ENCODE data around the gene ZFR2. TPM values are rescaled to one million over a fixed set of nuclear protein-coding genes. Genes with fewer than 3 reads are reported as not detected.
"Not testable (repeated sequence)": the region's sequence is repeated elsewhere in the genome, so short reads cannot be mapped to it uniquely, and the experiment has no call there.

ZFR2 gene
- total and polyA plus RNA-seq, 9 donors: under 0.01 to 0.23 (median 0.09) TPM; not detected in 2

DNA sequence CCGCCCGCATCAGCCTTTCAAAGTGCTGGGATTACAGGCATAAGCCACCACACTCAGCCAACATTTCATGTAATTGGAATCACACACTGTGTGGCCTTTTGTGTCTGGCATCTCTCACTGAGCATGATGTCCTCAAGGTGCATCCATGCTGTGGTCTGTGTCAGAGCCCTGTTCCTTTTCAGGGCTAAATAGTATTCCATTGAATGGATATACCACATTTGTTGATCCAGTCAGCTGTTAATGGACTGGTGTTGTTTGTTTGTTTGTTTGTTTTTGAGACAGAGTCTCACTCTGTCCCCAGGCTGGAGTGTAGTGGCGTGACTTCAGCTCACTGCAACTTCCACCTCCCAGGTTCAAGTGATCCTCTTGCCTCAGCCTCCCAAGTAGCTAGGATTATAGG lies 29.6 kb upstream of the ZFR2 start:
- no peaks in the 10 kb centered on the region for H3K36me3 ChIP-seq (ENCODE audit: control insufficient read depth, insufficient read depth, low read length)
- no peaks in the 10 kb centered on the region for H3K4me1 ChIP-seq (ENCODE audit: control insufficient read depth, insufficient read depth, low read length)
- WGBS (ENCODE audit: insufficient coverage): no CpG with 5 or more reads among the region's 3 CpGs

DNA sequence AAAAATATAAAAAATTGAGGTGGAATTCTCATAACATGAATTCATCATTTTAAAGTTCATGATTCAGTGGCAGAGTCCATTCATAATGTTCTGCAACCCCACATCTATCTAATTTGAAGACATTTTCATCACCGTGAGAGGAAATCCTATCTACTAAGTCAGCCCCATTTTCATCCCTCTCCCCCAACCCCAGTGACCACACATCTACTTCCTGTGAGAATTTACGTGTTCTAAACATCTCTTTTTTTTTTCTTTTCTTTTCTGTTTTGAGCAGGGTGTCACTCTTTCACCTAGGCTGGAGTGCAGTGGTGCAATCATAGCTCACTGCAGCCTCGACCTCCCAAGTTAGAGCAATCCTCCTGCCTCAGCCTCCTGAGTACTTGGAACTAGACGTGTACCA lies 29.1 kb upstream of the ZFR2 start:
- 61% methylated on average over 2 of the region's 4 CpGs for WGBS (ENCODE audit: insufficient coverage)
- H3K27me3 ChIP-seq (ENCODE audit: control insufficient read depth, insufficient read depth, low read length): no peaks in the 10 kb centered on the region
- DNase-seq: no peak
- H3K36me3 ChIP-seq (ENCODE audit: control insufficient read depth, insufficient read depth, low read length): no peaks in the 10 kb centered on the region
- H3K4me1 ChIP-seq (ENCODE audit: control insufficient read depth, insufficient read depth, low read length): no peaks in the 10 kb centered on the region
- H3K9me3 ChIP-seq (replicated peaks; ENCODE audit: control insufficient read depth, low read depth, low read length): peaks cover 4% of the 10 kb centered on the region
- no peak overlapping the region for H3K27ac ChIP-seq (ENCODE audit: low read length)
- H3K4me3 ChIP-seq (ENCODE audit: low read length): no peak overlapping the region

More for the DNA sequence above, 29.6 kb upstream of the ZFR2 start:
- Histone ChIP-seq H3K27me3 (ENCODE audit: control insufficient read depth, insufficient read depth, low read length) (no peaks in the 10 kb centered on the region), H3K27ac (ENCODE audit: low read length) (no peak overlapping the region), H3K9me3 (replicated peaks; ENCODE audit: control insufficient read depth, low read depth, low read length) (peaks cover 4% of the 10 kb centered on the region), H3K4me3 (ENCODE audit: low read length) (no peak overlapping the region)
- DNase-seq: no peak

DNA sequence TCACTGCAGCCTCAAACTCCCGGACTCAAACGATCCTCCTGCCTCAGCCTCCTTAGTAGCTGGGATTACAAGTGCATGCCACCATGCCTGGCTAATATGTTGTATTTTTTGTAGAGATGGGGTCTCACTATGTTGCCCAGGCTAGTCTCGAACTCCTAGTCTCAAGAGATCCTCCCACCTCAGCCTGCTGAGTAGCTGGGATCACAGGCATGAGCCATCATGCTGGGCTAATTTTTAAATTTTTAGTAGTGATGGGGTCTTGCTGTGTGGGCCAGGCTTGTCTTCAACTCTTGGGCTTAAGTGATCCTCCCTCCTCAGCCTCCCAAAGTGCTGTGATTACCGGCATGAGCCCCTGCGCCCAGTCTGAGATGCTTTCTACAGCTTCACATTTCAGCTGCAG lies 26.9 kb upstream of the ZFR2 start:
- 100% methylated on average over 2 of the region's 5 CpGs for WGBS (ENCODE audit: insufficient coverage)
- H3K36me3 ChIP-seq (ENCODE audit: control insufficient read depth, insufficient read depth, low read length): no peaks in the 10 kb centered on the region
- H3K4me1 ChIP-seq (ENCODE audit: control insufficient read depth, insufficient read depth, low read length): no peaks in the 10 kb centered on the region
- H3K4me3 ChIP-seq (ENCODE audit: low read length): no peak overlapping the region
- H3K27ac ChIP-seq (ENCODE audit: low read length): no peak overlapping the region
- DNase-seq: no peak
- no peaks in the 10 kb centered on the region for H3K27me3 ChIP-seq (ENCODE audit: control insufficient read depth, insufficient read depth, low read length)
- H3K9me3 ChIP-seq (replicated peaks; ENCODE audit: control insufficient read depth, low read depth, low read length): peaks cover 4% of the 10 kb centered on the region

DNA sequence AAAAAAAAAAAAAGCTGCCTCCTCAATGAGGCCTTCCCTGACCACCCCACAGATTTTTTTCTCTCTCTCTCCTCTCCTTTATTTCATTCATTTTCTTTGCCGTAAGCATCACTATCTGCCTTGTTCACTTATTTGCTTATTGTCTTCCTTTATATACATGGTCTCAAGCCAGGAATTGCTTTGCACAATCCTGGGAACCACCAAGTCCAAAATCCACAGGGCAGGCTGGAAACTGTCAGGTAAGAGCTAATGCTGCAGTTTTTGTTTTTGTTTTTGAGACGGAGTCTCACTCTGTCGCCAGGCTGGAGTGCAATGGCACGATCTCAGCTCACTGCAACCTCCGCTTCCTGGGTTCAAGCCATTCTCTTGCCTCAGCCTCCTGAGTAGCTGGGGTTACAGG lies 26.1 kb upstream of the ZFR2 start:
- H3K27me3 ChIP-seq (ENCODE audit: control insufficient read depth, insufficient read depth, low read length); H3K9me3 ChIP-seq (replicated peaks; ENCODE audit: control insufficient read depth, low read depth, low read length); H3K4me1 ChIP-seq (ENCODE audit: control insufficient read depth, insufficient read depth, low read length); H3K4me3 ChIP-seq (ENCODE audit: low read length); H3K27ac ChIP-seq (ENCODE audit: low read length); H3K36me3 ChIP-seq (ENCODE audit: control insufficient read depth, insufficient read depth, low read length); DNase-seq: not testable (repeated sequence)
- WGBS (ENCODE audit: insufficient coverage): 67% methylated on average over 1 of the region's 5 CpGs

DNA sequence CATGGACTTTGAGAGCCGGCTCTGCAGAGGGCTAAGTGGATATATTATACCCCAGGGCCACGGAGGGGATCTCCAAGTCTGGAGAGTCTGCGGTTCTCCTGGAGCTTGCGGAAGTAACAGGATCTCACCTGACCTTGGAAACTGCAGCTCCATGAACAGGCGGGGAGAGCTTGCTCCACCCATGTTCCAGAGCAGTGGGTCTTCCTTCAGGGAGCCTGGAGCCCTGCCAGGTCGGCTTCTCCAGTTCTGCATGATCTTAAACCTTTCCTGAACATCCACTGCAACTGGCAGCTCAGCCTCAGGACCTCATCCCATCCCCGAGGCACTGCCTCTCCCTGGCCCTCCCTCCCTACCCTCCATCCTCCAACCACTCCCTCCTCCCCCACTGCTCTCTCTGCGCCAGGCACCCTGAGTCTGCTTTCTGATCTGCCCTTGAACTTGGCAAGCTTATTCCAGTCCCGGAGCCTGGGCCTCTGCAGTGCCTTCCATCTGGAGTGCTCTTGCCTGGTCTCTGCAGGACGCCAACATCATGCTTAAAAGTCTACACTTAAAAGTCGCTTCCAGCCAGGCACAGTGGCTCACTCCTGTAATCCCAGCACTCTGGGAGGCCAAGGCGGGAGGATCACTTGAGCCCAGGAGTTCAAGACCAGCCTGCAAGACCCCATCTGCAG lies 24.8 kb upstream of the ZFR2 start:
- H3K4me3 ChIP-seq (ENCODE audit: low read length): no peak overlapping the region
- H3K9me3 ChIP-seq (replicated peaks; ENCODE audit: control insufficient read depth, low read depth, low read length): peaks cover 4% of the 10 kb centered on the region
- no peaks in the 10 kb centered on the region for H3K36me3 ChIP-seq (ENCODE audit: control insufficient read depth, insufficient read depth, low read length)
- 65% methylated on average over 11 of the region's 12 CpGs for WGBS (ENCODE audit: insufficient coverage)
- no peak for DNase-seq
- H3K4me1 ChIP-seq (ENCODE audit: control insufficient read depth, insufficient read depth, low read length): no peaks in the 10 kb centered on the region
- H3K27me3 ChIP-seq (ENCODE audit: control insufficient read depth, insufficient read depth, low read length): peaks cover 2% of the 10 kb centered on the region
- no peak overlapping the region for H3K27ac ChIP-seq (ENCODE audit: low read length)

DNA sequence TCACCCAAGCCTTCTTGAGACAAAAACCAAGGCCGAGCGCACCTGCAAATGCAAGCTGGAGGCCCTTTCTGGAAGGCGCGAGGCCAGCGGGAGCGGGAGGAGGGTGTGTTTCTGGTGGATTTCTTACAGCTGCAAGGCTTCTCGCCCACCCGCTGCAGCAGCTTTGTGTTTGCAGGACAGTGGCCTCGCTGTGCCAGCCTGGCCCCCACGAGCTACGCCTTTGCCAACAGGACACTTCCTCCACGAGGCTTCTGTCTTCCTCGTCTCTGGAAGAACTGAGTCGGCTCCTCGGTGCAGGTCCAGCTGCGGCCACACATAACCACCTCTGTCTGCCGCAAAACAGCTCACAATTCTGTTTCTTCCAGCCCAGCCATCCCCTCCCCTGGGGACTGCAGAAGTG lies 21.8 kb upstream of the ZFR2 start:
- Histone ChIP-seq H3K9me3 (replicated peaks; ENCODE audit: control insufficient read depth, low read depth, low read length) (no peaks in the 10 kb centered on the region), H3K4me1 (ENCODE audit: control insufficient read depth, insufficient read depth, low read length) (no peaks in the 10 kb centered on the region), H3K36me3 (ENCODE audit: control insufficient read depth, insufficient read depth, low read length) (no peaks in the 10 kb centered on the region), H3K4me3 (ENCODE audit: low read length) (no peak overlapping the region), H3K27ac (ENCODE audit: low read length) (no peak overlapping the region), H3K27me3 (ENCODE audit: control insufficient read depth, insufficient read depth, low read length) (peaks cover 2% of the 10 kb centered on the region)
- no peak for DNase-seq
- 68% methylated on average over 15 of the region's 17 CpGs for WGBS (ENCODE audit: insufficient coverage)

DNA sequence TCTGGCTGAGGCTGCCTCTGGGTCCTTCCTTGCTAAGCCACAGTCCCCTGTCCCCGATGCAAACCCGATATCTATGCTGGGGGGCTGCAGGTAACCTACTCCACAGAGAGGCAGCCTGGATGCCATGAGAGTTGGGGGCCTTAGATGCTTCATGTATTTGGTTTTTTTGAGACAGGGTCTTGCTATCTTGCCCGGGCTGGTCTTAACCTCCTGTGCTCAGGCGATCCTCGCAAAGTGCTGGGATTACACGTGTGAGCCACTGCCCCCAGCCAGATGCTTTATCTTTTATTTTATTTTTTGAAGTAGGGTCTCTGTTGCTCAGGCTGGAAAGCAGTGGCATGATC lies 13.2 kb upstream of the ZFR2 start:
- no CpG with 5 or more reads among the region's 6 CpGs for WGBS (ENCODE audit: insufficient coverage)
- Histone ChIP-seq H3K4me1 (ENCODE audit: control insufficient read depth, insufficient read depth, low read length) (no peaks in the 10 kb centered on the region), H3K36me3 (ENCODE audit: control insufficient read depth, insufficient read depth, low read length) (no peaks in the 10 kb centered on the region), H3K27ac (ENCODE audit: low read length) (no peak overlapping the region), H3K9me3 (replicated peaks; ENCODE audit: control insufficient read depth, low read depth, low read length) (no peaks in the 10 kb centered on the region), H3K27me3 (ENCODE audit: control insufficient read depth, insufficient read depth, low read length) (peaks cover 43% of the 10 kb centered on the region), H3K4me3 (ENCODE audit: low read length) (no peak overlapping the region)
- no peak for DNase-seq

DNA sequence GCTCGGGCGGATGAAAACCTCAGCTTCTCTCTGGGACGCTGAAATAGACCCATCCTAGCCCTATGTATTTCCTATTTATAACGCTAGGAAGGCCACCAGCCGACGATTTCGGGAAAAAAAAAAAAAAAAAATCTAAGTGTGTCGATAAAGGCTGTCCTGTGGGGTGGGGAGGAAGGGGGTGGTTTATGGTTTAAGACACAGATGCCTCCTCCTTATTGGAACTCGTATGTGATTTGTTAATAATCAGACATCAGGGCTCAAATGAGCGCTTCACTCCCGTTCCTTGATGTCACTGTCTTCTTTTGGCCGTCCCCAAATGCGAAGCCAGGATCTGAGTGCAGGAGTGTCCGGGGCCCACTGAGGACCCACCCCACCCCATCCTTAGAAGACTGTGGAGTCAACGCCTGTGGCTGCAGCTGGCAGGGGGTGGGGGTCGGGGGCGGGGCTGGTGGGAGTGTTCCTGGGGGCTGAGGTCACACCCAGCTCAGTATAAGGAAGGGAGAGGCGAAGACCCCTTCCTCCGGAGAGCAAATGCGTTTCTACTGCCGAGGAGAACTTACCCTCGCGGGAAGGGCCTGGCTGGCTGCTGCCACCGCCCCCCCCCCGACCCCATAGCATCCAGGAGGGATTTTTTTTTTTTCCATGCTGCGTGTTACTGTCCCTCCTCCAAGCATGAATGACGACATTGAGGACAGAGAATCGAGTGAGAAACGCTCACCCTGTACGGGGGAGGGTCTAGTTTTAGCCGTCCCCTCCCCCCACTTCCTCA lies 12.6 kb upstream of the ZFR2 start:
- H3K9me3 ChIP-seq (replicated peaks; ENCODE audit: control insufficient read depth, low read depth, low read length): no peaks in the 10 kb centered on the region
- no peaks in the 10 kb centered on the region for H3K36me3 ChIP-seq (ENCODE audit: control insufficient read depth, insufficient read depth, low read length)
- H3K4me3 ChIP-seq (ENCODE audit: low read length): no peak overlapping the region
- DNase-seq: no peak
- WGBS (ENCODE audit: insufficient coverage): 0% methylated on average over 5 of the region's 31 CpGs
- H3K27me3 ChIP-seq (ENCODE audit: control insufficient read depth, insufficient read depth, low read length): peaks cover 43% of the 10 kb centered on the region
- H3K4me1 ChIP-seq (ENCODE audit: control insufficient read depth, insufficient read depth, low read length): no peaks in the 10 kb centered on the region
- no peak overlapping the region for H3K27ac ChIP-seq (ENCODE audit: low read length)

DNA sequence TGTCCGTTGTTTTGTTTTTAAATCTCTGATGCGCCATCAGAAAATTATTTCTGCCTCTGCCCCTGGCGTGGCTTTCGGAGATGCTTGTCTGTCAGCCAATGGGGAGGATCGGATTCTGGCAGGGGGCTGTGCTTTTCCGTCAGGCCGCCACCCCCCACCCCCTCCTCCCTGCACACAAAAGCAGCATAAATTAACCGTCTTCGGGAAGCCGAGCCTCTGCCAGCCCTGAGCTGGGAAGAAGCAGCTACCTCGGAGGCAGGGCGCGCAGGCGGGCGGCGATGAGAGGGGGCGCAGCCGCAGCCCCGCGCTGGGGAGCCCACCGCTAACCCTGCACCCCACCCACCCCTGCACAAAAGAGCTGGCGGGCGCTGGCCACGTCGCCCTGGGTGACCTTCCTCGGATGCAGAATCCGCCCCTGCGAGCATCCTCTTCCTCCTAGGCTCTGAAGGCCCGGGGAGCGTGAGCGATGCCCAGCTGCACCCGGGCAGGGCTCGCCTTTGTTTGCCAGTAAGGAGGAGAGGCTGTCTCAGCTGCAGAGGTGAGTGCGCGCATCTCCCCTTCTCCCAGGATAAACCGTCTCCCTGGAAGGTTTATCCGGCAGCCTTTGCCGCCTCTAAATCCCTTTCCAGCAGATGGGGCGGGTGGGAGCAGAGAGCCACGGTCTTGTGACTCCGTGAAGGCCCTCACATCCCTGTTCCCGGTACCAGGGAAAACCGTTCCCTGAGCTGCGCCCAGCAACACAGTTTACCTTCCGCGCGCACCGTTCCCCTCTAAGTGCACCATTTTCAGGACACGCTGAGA lies 11.8 kb upstream of the ZFR2 start, which contains the start of gene ATCAY:
ATCAY (plus strand) TSS at position 215 of the 801 bp plus-strand sequence. CDS start 5,083 bp downstream, outside the sequence.
- no peaks in the 10 kb centered on the region for H3K9me3 ChIP-seq (replicated peaks; ENCODE audit: control insufficient read depth, low read depth, low read length)
- WGBS (ENCODE audit: insufficient coverage): 1% methylated on average over 37 of the region's 49 CpGs

DNA sequence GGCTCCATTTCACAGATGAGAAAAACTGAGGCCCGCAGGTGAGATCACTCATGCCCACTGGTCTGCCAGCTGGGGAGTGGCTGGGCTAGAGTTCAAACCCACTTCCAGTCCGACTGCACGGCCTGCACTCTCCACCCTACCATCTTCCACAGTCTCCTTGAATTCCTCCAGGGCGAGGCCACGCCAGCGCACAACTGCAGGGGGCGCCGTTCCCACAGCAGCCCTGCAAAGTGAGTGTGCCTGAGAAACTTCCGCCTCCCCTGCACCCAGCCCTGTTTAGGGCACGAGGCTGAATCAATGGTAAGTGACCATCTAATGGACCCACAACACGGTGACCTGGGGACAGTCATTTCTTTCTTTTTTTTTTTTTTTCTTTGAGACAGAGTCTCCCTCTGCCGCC lies 10.8 kb upstream of the ZFR2 start:
- Histone ChIP-seq H3K36me3 (ENCODE audit: control insufficient read depth, insufficient read depth, low read length) (no peaks in the 10 kb centered on the region), H3K27ac (ENCODE audit: low read length) (no peak overlapping the region), H3K4me3 (ENCODE audit: low read length) (no peak overlapping the region), H3K4me1 (ENCODE audit: control insufficient read depth, insufficient read depth, low read length) (no peaks in the 10 kb centered on the region), H3K27me3 (ENCODE audit: control insufficient read depth, insufficient read depth, low read length) (peaks cover 43% of the 10 kb centered on the region), H3K9me3 (replicated peaks; ENCODE audit: control insufficient read depth, low read depth, low read length) (no peaks in the 10 kb centered on the region)
- 60% methylated on average over 11 of the region's 12 CpGs for WGBS (ENCODE audit: insufficient coverage)
- DNase-seq: no peak

More for the DNA sequence above, 11.8 kb upstream of the ZFR2 start, which contains the start of gene ATCAY:
- H3K4me1 ChIP-seq (ENCODE audit: control insufficient read depth, insufficient read depth, low read length): no peaks in the 10 kb centered on the region
- H3K36me3 ChIP-seq (ENCODE audit: control insufficient read depth, insufficient read depth, low read length): no peaks in the 10 kb centered on the region
- no peak within 1 kb of the TSS for H3K27ac ChIP-seq (ENCODE audit: low read length)
- H3K27me3 ChIP-seq (ENCODE audit: control insufficient read depth, insufficient read depth, low read length): peaks cover 43% of the 10 kb centered on the region
- no peak within 1 kb of the TSS for H3K4me3 ChIP-seq (ENCODE audit: low read length)
- no peak for DNase-seq
